ENCODE measurements around the gene FOXP1. TPM values are rescaled to one million over a fixed set of nuclear protein-coding genes. Genes with fewer than 3 reads are reported as not detected.
A peak's percentile ranks its signal among the peaks of the same experiment; 100 is the strongest.

FOXP1 gene
- total RNA-seq, 3 donors from 2014 or later: 61.9 to 267 (median 146) TPM

- H3K36me3 ChIP-seq: no peaks in the 10 kb centered on the region
- no peaks in the 10 kb centered on the region for H3K27me3 ChIP-seq
- intact Hi-C loops (cut with DNase I; ENCODE audit: low total_unique reads): no loop called here
- no peak for TF ChIP-seq POLR2A (IDR thresholded peaks at IDR 0.05)
- no peak for TF ChIP-seq POLR2AphosphoS5 (IDR thresholded peaks at IDR 0.05)
- no peak for TF ChIP-seq CTCF (IDR thresholded peaks at IDR 0.05)
- no peaks in the 10 kb centered on the region for H3K9me3 ChIP-seq
- H3K27ac ChIP-seq: no peak overlapping the region
- no peak for DNase-seq (ENCODE audit: low spot score in 2 of 2)
- H3K4me3 ChIP-seq: no peak overlapping the region
- no peaks in the 10 kb centered on the region for H3K4me1 ChIP-seq
Observed at GRCh38 chr3:71591101-71591500, 7.6 kb upstream of the FOXP1 start.

GRCh38 chr3:71589132-71589531 is 5.6 kb upstream of the FOXP1 start:
- intact Hi-C loops (cut with DNase I; ENCODE audit: low total_unique reads): no loop called here
- Histone ChIP-seq H3K27me3 (no peaks in the 10 kb centered on the region), H3K27ac (peak overlapping the region; percentile 13 to 33), H3K4me3 (no peak overlapping the region), H3K36me3 (no peaks in the 10 kb centered on the region), H3K9me3 (no peaks in the 10 kb centered on the region), H3K4me1 (no peaks in the 10 kb centered on the region)
- TF ChIP-seq POLR2A (IDR thresholded peaks at IDR 0.05) (no peak), CTCF (IDR thresholded peaks at IDR 0.05) (no peak), POLR2AphosphoS5 (IDR thresholded peaks at IDR 0.05) (no peak)
- no peak for DNase-seq (ENCODE audit: low spot score in 2 of 2)

GRCh38 chr3:71587958-71588357 is 4.4 kb upstream of the FOXP1 start:
- no peaks in the 10 kb centered on the region for H3K36me3 ChIP-seq
- TF ChIP-seq CTCF (IDR thresholded peaks at IDR 0.05) (no peak), POLR2AphosphoS5 (IDR thresholded peaks at IDR 0.05) (no peak), POLR2A (IDR thresholded peaks at IDR 0.05) (no peak)
- no peaks in the 10 kb centered on the region for H3K4me1 ChIP-seq
- no peaks in the 10 kb centered on the region for H3K9me3 ChIP-seq
- no peak for DNase-seq (ENCODE audit: low spot score in 2 of 2)
- H3K27ac ChIP-seq: peak overlapping the region; percentile 57 to 65
- intact Hi-C loops (cut with DNase I; ENCODE audit: low total_unique reads): no loop called here
- H3K4me3 ChIP-seq: no peak overlapping the region
- H3K27me3 ChIP-seq: no peaks in the 10 kb centered on the region

GRCh38 chr3:71586810-71587242 is 3.3 kb upstream of the FOXP1 start:
- Histone ChIP-seq H3K36me3 (no peaks in the 10 kb centered on the region), H3K27me3 (no peaks in the 10 kb centered on the region), H3K9me3 (no peaks in the 10 kb centered on the region), H3K4me3 (no peak overlapping the region), H3K27ac (no peak overlapping the region), H3K4me1 (no peaks in the 10 kb centered on the region)
- DNase-seq (ENCODE audit: low spot score in 2 of 2): no peak
- intact Hi-C loops (cut with DNase I; ENCODE audit: low total_unique reads): no loop called here
- no peak for TF ChIP-seq POLR2A (IDR thresholded peaks at IDR 0.05)
- no peak for TF ChIP-seq CTCF (IDR thresholded peaks at IDR 0.05)
- no peak for TF ChIP-seq POLR2AphosphoS5 (IDR thresholded peaks at IDR 0.05)

GRCh38 chr3:71585887-71586809 is 2.6 kb upstream of the FOXP1 start:
- Histone ChIP-seq H3K4me3 (peak overlapping the region in 1 of 3 donors; percentile 1), H3K27me3 (no peaks in the 10 kb centered on the region), H3K4me1 (no peaks in the 10 kb centered on the region), H3K9me3 (no peaks in the 10 kb centered on the region), H3K36me3 (no peaks in the 10 kb centered on the region), H3K27ac (peak overlapping the region; percentile 98 to 99)
- intact Hi-C loops (cut with DNase I; ENCODE audit: low total_unique reads): no loop called here
- TF ChIP-seq POLR2A (IDR thresholded peaks at IDR 0.05) (no peak), CTCF (IDR thresholded peaks at IDR 0.05) (peak; percentile 35 to 58 (median 53)), POLR2AphosphoS5 (IDR thresholded peaks at IDR 0.05) (no peak)
- DNase-seq (ENCODE audit: low spot score in 2 of 2): no peak

Measured in breast epithelium (tissue), 4 donors.